SK-N-SH (cell line): ENCODE measurements around the gene MLYCD. TPM values are rescaled to one million over a fixed set of nuclear protein-coding genes. Genes with fewer than 3 reads are reported as not detected.
A peak's percentile ranks its signal among the peaks of the same experiment; 100 is the strongest.

Experiments
- CTCF ChIA-PET: fragments of 300-600, 350-600 bp; formaldehyde crosslinking; extraction: SDS; loops from one replicate; lab custom pipeline; 2021; lab: Yijun Ruan, JAX
- POLR2A ChIA-PET: fragments of 350-600 bp; sonication (Branson Sonifier 250); formaldehyde crosslinking; extraction: SDS; loops from one replicate; lab custom pipeline; 2020; ENCODE audit warnings: antibody characterized with exemption, inconsistent platforms; lab: Yijun Ruan, JAX
- DNase-seq: peaks from one replicate; pipeline ENCODE4 v3.0.0; 2012
- H2AFZ ChIP-seq: fragments of 200-600 bp; sonication (generic); 2 replicates; pipeline ENCODE4 v1.8.1; 2016; ENCODE audit warnings: antibody characterized with exemption, mild to moderate bottlenecking, low read depth
- H3F3A ChIP-seq: fragments of 200-600 bp; sonication (generic); replicated peaks from 2 replicates; pipeline ENCODE3; 2016; ENCODE audit warnings: antibody characterized with exemption, mild to moderate bottlenecking; ENCODE audit not compliant: insufficient read depth
- H3K27ac ChIP-seq, 2 experiments: fragments of 200-500 bp in 1 of 2; fragments of 200-600 bp in 1 of 2; sonication (Bioruptor generic) in 1 of 2; sonication (generic), shearing (Covaris generic) in 1 of 2; 2 replicates each; pipeline versions ENCODE4 v1.5.1 to v1.6.1; 2014 to 2016; ENCODE audit warnings: low read depth in 2 of 2, inconsistent platforms in 1 of 2, low read length in 1 of 2, mild to moderate bottlenecking in 1 of 2, mixed read lengths in 1 of 2
- H3K27me3 ChIP-seq: fragments of 200-600 bp; sonication (generic), shearing (Covaris generic); 2 replicates; pipeline ENCODE4 v1.6.1; 2016; ENCODE audit warnings: mixed run types; ENCODE audit not compliant: insufficient read depth
- H3K36me3 ChIP-seq, 2 experiments: fragments of 200-500 bp in 1 of 2; fragments of 200-600 bp in 1 of 2; sonication (Bioruptor generic) in 1 of 2; sonication (generic) in 1 of 2; replicated peaks in 1 of 2; 2 replicates each; pipeline versions ENCODE3 to v1.5.1; 2014 to 2016; ENCODE audit warnings: low read length in 1 of 2, mild to moderate bottlenecking in 1 of 2; ENCODE audit not compliant: insufficient read depth in 2 of 2, control insufficient read depth in 1 of 2
- H3K4me1 ChIP-seq, 2 experiments: fragments of 200-500 bp in 1 of 2; fragments of 200-600 bp in 1 of 2; sonication (Bioruptor generic) in 1 of 2; sonication (generic), shearing (Covaris generic) in 1 of 2; 2 replicates each; pipeline versions ENCODE4 v1.5.1 to v1.6.1; 2014 to 2016; ENCODE audit warnings: low read depth in 1 of 2, low read length in 1 of 2, mixed run types in 1 of 2; ENCODE audit not compliant: insufficient read depth in 2 of 2, control insufficient read depth in 1 of 2
- H3K4me2 ChIP-seq: fragments of 200-600 bp; sonication (generic), shearing (Covaris generic); 2 replicates; pipeline ENCODE4 v1.6.1; 2017; ENCODE audit warnings: mixed run types
- H3K4me3 ChIP-seq, 2 experiments: fragments of 200-500 bp in 1 of 2; fragments of 200-600 bp in 1 of 2; sonication (Bioruptor generic) in 1 of 2; sonication (generic), shearing (Covaris generic) in 1 of 2; 2 replicates each; pipeline versions ENCODE4 v1.5.1 to v1.8.1; 2014 to 2016; ENCODE audit warnings: low read depth in 2 of 2, inconsistent platforms in 1 of 2, low read length in 1 of 2, mild to moderate bottlenecking in 1 of 2, mixed read lengths in 1 of 2, moderate library complexity in 1 of 2
- H3K79me2 ChIP-seq: fragments of 200-600 bp; sonication (generic); 2 replicates; pipeline ENCODE4 v1.8.1; 2017; ENCODE audit warnings: mild to moderate bottlenecking; ENCODE audit not compliant: insufficient read depth
- H3K9ac ChIP-seq: fragments of 200-600 bp; sonication (generic); 2 replicates; pipeline ENCODE4 v1.6.1; 2017; ENCODE audit warnings: mixed run types
- H3K9me2 ChIP-seq: fragments of 200-600 bp; sonication (generic); 2 replicates; pipeline ENCODE4 v1.6.1; 2017; ENCODE audit warnings: mixed run types
- H3K9me3 ChIP-seq: fragments of 200-600 bp; sonication (generic); 2 replicates; pipeline ENCODE4 v1.6.1; 2017; ENCODE audit warnings: mixed run types, mild to moderate bottlenecking, moderate library complexity
- H4K20me1 ChIP-seq: fragments of 200-600 bp; sonication (generic); 2 replicates; pipeline ENCODE4 v1.6.1; 2017; ENCODE audit warnings: mild to moderate bottlenecking, mixed run types; ENCODE audit not compliant: insufficient read depth
- ELF1 ChIP-seq: IDR thresholded peaks from 2 replicates; pipeline ENCODE4 v1.4.0; 2012
- EZH2phosphoT487 ChIP-seq: fragments of 200-600 bp; sonication (generic); IDR thresholded peaks from 2 replicates; pipeline ENCODE4 v1.6.1; 2017; ENCODE audit warnings: low read depth, mixed run types, mild to moderate bottlenecking, antibody characterized with exemption, moderate library complexity, borderline replicate concordance
- FOXJ3 ChIP-seq: sonication (generic); formaldehyde crosslinking; IDR thresholded peaks from 2 replicates; pipeline ENCODE4 v1.5.1; 2020; ENCODE audit warnings: mild to moderate bottlenecking, missing genetic modification reagents
- FOXM1 ChIP-seq: IDR thresholded peaks from 2 replicates; pipeline ENCODE4 v1.4.0; 2012; ENCODE audit warnings: low read depth, mild to moderate bottlenecking
- GABPA ChIP-seq: IDR thresholded peaks from 2 replicates; pipeline ENCODE4 v1.4.0; 2012; ENCODE audit warnings: low read depth, mild to moderate bottlenecking
- GATA2 ChIP-seq: sonication (generic); formaldehyde crosslinking; IDR thresholded peaks from 2 replicates; pipeline ENCODE4 v1.5.0; 2020; ENCODE audit warnings: mild to moderate bottlenecking, missing genetic modification reagents
- MXI1 ChIP-seq: IDR thresholded peaks from 2 replicates; pipeline ENCODE4 v1.6.1; 2012; ENCODE audit warnings: mild to moderate bottlenecking, low read depth, low read length, improper control_type of control experiment
- NFIC ChIP-seq: IDR thresholded peaks from 2 replicates; pipeline ENCODE4 v1.4.0; 2012; ENCODE audit warnings: borderline replicate concordance
- NRF1 ChIP-seq: IDR thresholded peaks from 2 replicates; pipeline ENCODE4 v1.6.1; 2012; ENCODE audit warnings: low read depth, mild to moderate bottlenecking, low read length
- POLR2AphosphoS5 ChIP-seq: IDR thresholded peaks from 2 replicates; pipeline ENCODE4 v1.6.1; 2012; ENCODE audit warnings: low read depth, low read length
- RAD21 ChIP-seq: IDR thresholded peaks from 2 replicates; pipeline ENCODE4 v1.6.1; 2012; ENCODE audit warnings: mild to moderate bottlenecking, low read length
- RCOR1 ChIP-seq: fragments of 150-350 bp; IDR thresholded peaks from 2 replicates; pipeline ENCODE4 v1.6.1; 2017; ENCODE audit warnings: antibody characterized with exemption, low read length
- RFX5 ChIP-seq: IDR thresholded peaks from 2 replicates; pipeline ENCODE4 v1.6.1; 2012; ENCODE audit warnings: mild to moderate bottlenecking, improper control_type of control experiment, low read length
- SIN3A ChIP-seq: IDR thresholded peaks from 2 replicates; pipeline ENCODE4 v1.6.1; 2012; ENCODE audit warnings: low read depth, mild to moderate bottlenecking, low read length, moderate library complexity, borderline replicate concordance
- TAF1 ChIP-seq: IDR thresholded peaks from 2 replicates; pipeline ENCODE4 v1.6.1; 2012; ENCODE audit warnings: low read depth, mild to moderate bottlenecking, low read length, moderate library complexity, borderline replicate concordance
- TCF12 ChIP-seq: IDR thresholded peaks from 2 replicates; pipeline ENCODE4 v1.4.0; 2012
- YY1 ChIP-seq: IDR thresholded peaks from 2 replicates; pipeline ENCODE4 v1.4.0; 2012; ENCODE audit warnings: low read depth, mild to moderate bottlenecking
- WGBS: methylation state at CpG from one replicate; pipeline ENCODE4 v1.1.6; 2017; ENCODE audit warnings: low lambda C conversion rate; 5-methylcytosine and 5-hydroxymethylcytosine counted together
- polyA plus RNA-seq, 3 experiments: library from polyadenylated mRNA; depleted of rRNA; stranded (reverse); fragments of >200 nt; gene quantifications; 2 replicates each; pipeline ENCODE4 v1.2.3, GENCODE V29; 2012
- TF ChIP-seq, protein P1 (sequence below): fragments of 200-600 bp; sonication (generic); IDR thresholded peaks from 2 replicates; pipeline ENCODE4 v1.6.1; 2017; ENCODE audit warnings: antibody characterized with exemption, mild to moderate bottlenecking, moderate library complexity
- TF ChIP-seq, protein P2 (sequence below): fragments of 150-350 bp; IDR thresholded peaks from 2 replicates; pipeline ENCODE4 v1.6.1; 2017; ENCODE audit warnings: antibody characterized with exemption, low read length, low read depth, borderline replicate concordance
- TF ChIP-seq, protein P3 (sequence below): fragments of 150-350 bp; IDR thresholded peaks from 2 replicates; pipeline ENCODE4 v1.6.1; 2016; ENCODE audit warnings: mild to moderate bottlenecking, low read depth, low read length
- TF ChIP-seq, protein P4 (sequence below): IDR thresholded peaks from 2 replicates; pipeline ENCODE4; 2012

MLYCD gene
- polyA plus RNA-seq, 1 of the 3 experiments (the other 2 are of a cell fraction) = 2.4 TPM

DNA sequence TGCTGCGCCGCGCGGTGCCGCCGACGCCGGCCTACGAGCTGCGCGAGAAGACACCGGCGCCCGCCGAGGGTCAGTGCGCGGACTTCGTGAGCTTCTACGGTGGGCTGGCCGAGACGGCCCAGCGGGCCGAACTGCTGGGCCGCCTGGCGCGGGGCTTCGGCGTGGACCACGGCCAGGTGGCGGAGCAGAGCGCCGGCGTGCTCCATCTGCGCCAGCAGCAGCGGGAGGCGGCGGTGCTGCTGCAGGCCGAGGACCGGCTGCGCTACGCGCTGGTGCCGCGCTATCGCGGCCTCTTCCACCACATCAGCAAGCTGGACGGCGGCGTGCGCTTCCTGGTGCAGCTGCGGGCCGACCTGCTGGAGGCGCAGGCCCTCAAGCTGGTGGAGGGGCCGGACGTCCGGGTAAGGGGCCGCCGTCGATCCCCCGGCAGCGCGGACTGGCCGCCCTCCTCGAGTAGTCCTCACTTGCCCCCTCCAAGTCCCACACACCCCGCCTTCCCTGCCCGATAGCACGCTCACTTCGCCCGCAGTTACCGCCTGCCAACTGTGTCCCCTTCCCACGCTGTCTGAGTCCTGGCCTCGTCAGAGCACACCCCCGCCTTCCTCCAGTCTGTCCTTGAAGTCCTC is 470 bp downstream of the MLYCD start:
- peaks cover 24% of the 10 kb centered on the region for H3K79me2 ChIP-seq
- H3K4me3 ChIP-seq = peak overlapping the region; percentile 69 to 81
- H3F3A ChIP-seq = no peaks in the 10 kb centered on the region
- no peaks in the 10 kb centered on the region for H3K9me2 ChIP-seq
- TF ChIP-seq, protein P1, sequence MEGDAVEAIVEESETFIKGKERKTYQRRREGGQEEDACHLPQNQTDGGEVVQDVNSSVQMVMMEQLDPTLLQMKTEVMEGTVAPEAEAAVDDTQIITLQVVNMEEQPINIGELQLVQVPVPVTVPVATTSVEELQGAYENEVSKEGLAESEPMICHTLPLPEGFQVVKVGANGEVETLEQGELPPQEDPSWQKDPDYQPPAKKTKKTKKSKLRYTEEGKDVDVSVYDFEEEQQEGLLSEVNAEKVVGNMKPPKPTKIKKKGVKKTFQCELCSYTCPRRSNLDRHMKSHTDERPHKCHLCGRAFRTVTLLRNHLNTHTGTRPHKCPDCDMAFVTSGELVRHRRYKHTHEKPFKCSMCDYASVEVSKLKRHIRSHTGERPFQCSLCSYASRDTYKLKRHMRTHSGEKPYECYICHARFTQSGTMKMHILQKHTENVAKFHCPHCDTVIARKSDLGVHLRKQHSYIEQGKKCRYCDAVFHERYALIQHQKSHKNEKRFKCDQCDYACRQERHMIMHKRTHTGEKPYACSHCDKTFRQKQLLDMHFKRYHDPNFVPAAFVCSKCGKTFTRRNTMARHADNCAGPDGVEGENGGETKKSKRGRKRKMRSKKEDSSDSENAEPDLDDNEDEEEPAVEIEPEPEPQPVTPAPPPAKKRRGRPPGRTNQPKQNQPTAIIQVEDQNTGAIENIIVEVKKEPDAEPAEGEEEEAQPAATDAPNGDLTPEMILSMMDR = no peak
- TF ChIP-seq RFX5 (no peak), ELF1 (no peak; the same call in 1 of the 2 replicates), NRF1 (no peak), SIN3A (0 out of 2 replicates have a peak, but pooled peaks have one; percentile 22), GABPA (no peak), RCOR1 (no peak), YY1 (no peak), TCF12 (no peak), MXI1 (peak; percentile 44; the same call in 1 of the 2 replicates)
- TF ChIP-seq, protein P2, sequence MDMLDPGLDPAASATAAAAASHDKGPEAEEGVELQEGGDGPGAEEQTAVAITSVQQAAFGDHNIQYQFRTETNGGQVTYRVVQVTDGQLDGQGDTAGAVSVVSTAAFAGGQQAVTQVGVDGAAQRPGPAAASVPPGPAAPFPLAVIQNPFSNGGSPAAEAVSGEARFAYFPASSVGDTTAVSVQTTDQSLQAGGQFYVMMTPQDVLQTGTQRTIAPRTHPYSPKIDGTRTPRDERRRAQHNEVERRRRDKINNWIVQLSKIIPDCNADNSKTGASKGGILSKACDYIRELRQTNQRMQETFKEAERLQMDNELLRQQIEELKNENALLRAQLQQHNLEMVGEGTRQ = no peak
- TF ChIP-seq, protein P3, sequence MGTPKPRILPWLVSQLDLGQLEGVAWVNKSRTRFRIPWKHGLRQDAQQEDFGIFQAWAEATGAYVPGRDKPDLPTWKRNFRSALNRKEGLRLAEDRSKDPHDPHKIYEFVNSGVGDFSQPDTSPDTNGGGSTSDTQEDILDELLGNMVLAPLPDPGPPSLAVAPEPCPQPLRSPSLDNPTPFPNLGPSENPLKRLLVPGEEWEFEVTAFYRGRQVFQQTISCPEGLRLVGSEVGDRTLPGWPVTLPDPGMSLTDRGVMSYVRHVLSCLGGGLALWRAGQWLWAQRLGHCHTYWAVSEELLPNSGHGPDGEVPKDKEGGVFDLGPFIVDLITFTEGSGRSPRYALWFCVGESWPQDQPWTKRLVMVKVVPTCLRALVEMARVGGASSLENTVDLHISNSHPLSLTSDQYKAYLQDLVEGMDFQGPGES = no peak
- no peaks in the 10 kb centered on the region for H3K27me3 ChIP-seq
- peak overlapping the region; percentile 38; the same call in 1 of the 2 replicates for H3K9ac ChIP-seq
- H3K27ac ChIP-seq = peak overlapping the region; percentile 16 to 61; a peak in 3 of 4 replicates
- H3K4me2 ChIP-seq = peak overlapping the region; percentile 93
- POLR2A ChIA-PET = no interaction called here
- H4K20me1 ChIP-seq = no peaks in the 10 kb centered on the region
- WGBS = 5% methylated on average over 36 of the region's 73 CpGs
- peak; percentile 78 for DNase-seq
- CTCF ChIA-PET = interaction anchor here (1.1 to 3.9 kb wide), 4 partner anchors 12 to 288 kb away, joined by 4 to 13 read pairs (median 4); partner anchors contain the start of gene TAF1C
- 0 out of 2 replicates have a peak overlapping the region, but pooled peaks have one; percentile 44 for H2AFZ ChIP-seq
- no peaks in the 10 kb centered on the region for H3K9me3 ChIP-seq
- H3K4me1 ChIP-seq = peaks cover 0 to 9% of the 10 kb centered on the region in 2 experiments; a peak in 2 of 4 replicates
- H3K36me3 ChIP-seq = no peaks in the 10 kb centered on the region

DNA sequence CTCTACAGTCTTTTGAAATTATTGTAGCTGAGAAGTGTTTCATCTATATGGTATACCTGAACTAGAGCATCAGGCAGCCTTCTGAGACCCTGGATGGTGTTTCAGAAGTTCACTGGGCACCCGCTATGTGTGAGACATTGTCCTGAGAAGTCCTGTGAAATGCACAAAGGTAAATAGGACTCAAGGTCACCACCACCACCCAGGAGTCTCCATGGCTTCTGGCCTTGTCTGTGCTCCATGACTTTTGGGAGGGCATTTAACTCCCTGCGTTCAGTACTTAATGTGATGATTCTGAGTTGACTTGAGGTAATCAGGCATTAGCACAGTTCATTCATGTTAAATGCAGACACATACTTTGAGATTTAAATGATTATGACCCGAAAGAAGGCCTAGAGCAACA is 1.1 kb downstream of the MLYCD start:
- Histone ChIP-seq H3K36me3 (no peaks in the 10 kb centered on the region), H3K4me1 (peaks cover 0 to 9% of the 10 kb centered on the region in 2 experiments; a peak in 2 of 4 replicates), H3K4me2 (peak overlapping the region; percentile 93), H4K20me1 (no peaks in the 10 kb centered on the region), H3K9me3 (no peaks in the 10 kb centered on the region), H3K79me2 (peaks cover 27% of the 10 kb centered on the region), H3K9me2 (no peaks in the 10 kb centered on the region), H2AFZ (no peak overlapping the region), H3K27ac (peak overlapping the region in 1 of 2 experiments; percentile 16; a peak in 1 of 4 replicates), H3K9ac (peak overlapping the region; percentile 38; the same call in 1 of the 2 replicates), H3F3A (no peaks in the 10 kb centered on the region), H3K27me3 (no peaks in the 10 kb centered on the region), H3K4me3 (peak overlapping the region; percentile 69 to 81)
- CTCF ChIA-PET = interaction anchor here (1.1 to 3.9 kb wide), 4 partner anchors 11 to 287 kb away, joined by 4 to 13 read pairs (median 4); partner anchors contain the start of gene TAF1C
- DNase-seq = no peak
- POLR2A ChIA-PET = no interaction called here
- WGBS = 92% methylated on average over 3 of the region's 3 CpGs
- TF ChIP-seq, protein P4, sequence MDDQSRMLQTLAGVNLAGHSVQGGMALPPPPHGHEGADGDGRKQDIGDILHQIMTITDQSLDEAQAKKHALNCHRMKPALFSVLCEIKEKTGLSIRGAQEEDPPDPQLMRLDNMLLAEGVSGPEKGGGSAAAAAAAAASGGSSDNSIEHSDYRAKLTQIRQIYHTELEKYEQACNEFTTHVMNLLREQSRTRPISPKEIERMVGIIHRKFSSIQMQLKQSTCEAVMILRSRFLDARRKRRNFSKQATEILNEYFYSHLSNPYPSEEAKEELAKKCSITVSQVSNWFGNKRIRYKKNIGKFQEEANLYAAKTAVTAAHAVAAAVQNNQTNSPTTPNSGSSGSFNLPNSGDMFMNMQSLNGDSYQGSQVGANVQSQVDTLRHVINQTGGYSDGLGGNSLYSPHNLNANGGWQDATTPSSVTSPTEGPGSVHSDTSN = no peak
- TF ChIP-seq GABPA (no peak), POLR2AphosphoS5 (no peak), NFIC (no peak), RCOR1 (no peak), GATA2 (CRISPR knock-in tag) (no peak), FOXJ3 (CRISPR knock-in tag) (no peak), EZH2phosphoT487 (no peak), FOXM1 (no peak), RAD21 (no peak), RFX5 (no peak), TAF1 (no peak), YY1 (no peak)
- TF ChIP-seq, protein P2 = no peak
